ENCODE data around the gene ZNF160.
"Not testable (repeated sequence)": the region's sequence is repeated elsewhere in the genome, so short reads cannot be mapped to it uniquely, and the experiment has no call there.

ZNF160 gene

DNA sequence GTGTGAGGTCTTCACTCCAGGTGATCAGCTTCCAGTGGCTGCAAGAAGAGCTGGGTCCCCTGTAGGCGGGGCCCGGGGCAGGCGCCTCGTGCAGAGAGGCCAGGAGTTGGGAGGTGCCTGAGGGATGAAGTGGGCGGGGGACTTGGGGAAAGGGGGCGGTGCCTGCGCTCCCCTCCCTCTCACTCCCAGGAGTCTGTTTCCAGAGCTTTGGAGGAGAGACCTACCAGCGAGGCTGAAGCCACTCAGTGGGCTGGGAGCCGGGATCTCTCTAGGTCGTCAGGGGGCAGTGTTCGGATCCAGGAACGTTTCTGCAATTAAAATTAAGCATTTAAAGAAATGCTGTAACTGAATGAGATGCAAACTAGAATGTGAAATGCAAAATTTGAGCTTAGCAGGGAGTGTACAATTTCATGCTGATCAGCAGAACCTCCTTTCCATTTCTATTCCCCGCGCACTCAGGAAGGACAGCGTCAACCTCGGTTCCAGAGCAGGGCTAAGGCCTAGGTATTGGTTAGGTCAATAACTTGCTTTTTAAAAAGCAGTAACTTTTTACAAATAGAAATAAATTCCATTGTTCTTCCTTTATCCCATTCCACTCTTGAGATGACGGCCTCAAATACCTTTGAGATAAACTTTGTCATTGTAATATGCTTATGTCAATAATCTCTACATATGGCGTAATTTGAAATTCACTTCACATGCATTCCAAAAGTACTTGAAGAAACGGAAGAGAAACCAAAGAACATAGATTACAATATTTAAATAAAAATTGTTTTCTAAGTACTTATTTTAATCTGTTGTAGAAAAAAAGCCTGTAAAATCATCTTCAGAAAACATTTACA is 11.6 kb downstream of the ZNF160 start:
- peak; percentile 99 for DNase-seq

DNA sequence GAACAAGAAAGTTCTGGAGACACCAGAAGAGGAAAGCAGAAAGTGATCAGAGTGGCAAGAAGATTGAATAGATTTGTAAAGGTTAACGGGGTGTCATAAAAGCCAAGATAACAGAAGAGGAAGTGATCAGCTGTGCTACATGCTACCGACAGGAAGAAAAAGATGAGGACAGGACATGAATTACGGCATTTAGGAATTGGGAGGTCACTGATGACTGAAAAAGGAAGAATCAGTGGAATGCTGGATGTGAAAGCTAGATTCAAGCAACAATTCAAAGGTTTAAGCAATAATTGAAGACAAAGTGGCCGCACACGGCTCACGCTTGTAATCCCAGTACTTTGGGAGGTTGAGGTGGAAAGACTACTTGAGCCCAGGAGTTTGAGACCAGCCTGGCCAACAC is 15.1 kb downstream of the ZNF160 start:
- no peak for DNase-seq

DNA sequence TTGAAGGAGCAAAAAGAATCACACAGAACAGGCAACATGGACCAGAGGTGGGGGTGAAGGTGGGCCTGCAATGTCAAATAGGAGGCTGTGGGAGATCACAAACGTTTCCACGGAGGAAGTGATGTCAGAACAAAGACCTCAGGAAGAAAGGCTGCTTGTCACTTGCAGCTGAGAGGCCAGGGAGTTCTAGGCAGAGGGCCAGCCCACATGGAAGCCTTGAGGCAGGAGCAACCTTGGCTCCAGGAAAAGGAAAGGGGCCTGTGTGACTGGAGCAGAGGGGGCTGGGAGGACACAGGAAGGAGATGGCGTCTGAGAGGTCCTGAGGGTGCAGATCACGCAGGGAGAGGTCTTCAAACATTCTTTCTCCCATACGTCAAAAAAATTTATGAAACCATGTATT is 16.3 kb downstream of the ZNF160 start:
- no peak for DNase-seq

DNA sequence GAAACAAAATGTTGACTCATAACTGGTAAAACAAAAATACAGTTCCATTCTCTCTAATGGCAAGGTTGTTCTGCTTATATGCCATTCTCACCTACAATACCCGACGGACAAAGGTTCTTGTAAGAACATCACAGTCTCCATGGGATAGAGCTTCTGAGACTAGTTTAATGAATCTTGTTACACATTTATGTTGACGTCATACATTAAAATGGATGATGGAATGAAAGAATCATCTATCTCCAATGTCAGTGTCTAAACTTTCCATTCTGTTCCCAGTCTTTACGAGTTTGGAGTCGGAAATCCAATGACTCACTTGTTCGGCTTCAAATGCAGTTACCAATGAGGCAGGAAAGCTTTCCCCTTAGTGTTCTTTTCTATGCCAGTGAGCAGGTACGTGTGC is 17.7 kb downstream of the ZNF160 start:
- DNase-seq, result no peak

DNA sequence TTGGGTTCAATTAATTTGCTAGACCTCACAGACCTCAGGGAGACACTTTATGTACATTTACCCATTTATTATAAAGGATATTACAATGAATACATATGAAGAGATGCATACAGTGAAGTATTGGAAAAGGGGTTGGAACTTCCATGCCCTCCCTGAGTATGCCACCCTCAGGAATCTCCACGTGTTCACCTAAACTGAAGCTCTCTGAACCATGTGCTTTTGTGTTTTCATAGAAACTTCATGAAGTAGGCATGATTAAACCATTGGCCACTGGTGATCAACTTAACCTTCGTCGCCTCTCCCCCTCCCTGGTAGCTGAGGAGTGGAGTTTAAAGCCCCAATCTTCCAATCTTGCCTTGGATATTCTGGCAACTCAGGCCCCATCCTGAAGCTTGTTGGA is 20.3 kb downstream of the ZNF160 start:
- no peak for DNase-seq

DNA sequence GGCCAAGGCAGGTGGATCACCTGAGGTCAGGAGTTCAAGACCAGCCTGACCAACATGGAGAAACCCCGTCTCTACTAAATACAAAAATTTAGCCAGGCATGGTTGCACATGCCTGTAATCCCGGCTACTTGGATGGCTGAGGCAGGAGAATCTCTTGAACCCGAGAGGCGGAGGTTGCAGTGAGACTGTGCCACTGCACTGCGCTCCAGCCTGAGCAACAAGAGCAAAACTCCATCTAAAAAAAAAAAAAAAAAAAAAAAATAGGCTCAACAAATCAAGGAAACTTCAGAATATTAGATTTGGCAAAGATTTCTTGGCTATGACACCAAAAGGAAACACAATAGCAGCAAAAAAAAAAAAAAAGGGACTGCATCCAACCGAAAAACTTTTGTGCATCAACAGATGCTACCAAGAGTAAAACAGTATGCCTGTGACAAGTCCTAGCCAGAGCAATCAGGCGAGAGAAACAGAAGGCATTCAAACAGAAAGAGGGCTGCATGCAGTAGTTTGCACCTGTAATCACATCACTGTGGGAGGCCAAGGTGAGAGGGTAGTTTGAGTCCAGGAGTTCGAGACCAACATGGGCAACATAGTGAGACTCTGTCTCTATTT is 23.8 kb downstream of the ZNF160 start:
- DNase-seq, result no peak

DNA sequence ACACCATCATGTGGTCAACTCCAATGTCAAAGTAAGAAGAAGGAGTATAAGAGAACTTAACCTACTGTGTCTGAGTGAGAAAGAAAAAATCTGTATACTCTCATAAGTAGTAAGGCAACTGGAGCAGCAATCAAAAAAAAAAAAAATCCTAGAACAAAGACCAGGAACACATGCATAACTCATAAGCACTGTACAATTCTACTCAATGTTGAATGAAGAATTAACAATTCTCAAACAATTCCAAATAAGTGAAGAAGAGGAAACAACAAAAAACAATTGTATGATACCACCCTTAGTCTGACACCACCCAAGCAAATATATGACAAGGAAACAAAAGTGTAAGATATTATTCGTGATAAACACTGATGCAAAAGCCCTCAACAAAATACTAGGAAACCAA is 24.6 kb downstream of the ZNF160 start:
- DNase-seq, result no peak

DNA sequence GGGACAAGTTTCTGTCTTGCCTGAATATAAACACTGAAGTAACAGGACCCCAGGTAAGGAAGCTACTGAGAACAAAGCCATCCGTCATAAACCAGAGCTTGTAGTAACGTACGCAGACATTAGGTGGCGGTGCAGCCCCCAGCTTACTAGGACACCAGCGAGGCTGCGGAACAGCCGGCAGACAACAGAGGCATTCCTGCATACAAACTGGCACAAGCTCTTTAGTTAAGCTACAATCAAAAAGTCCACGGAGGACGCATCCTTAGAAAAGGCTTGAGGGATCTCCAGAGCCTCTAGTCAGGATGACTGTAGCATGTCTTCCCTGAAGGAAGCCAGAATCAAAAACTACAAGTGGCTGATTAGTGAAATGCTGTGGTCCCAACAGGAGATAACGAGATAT is 26.2 kb downstream of the ZNF160 start:
- peak; percentile 52 for DNase-seq

DNA sequence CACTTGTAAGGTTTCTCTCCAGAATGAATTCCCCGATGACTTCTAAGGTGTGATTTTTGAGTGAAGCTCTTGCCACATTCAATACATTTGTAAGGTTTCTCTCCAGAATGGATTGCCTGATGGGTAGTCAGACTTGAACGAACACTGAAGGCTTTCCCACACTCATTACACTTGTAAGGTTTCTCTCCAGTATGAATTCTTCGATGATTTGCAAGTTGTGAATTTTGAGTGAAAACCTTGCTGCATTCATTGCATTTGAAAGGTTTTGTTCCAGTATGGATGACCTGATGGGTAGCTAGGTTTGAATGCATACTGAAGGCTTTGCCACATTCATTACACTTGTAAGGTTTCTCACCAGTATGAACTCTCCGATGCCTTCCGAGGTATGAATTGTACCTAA is 34.4 kb downstream of the ZNF160 start:
- DNase-seq, result no peak

DNA sequence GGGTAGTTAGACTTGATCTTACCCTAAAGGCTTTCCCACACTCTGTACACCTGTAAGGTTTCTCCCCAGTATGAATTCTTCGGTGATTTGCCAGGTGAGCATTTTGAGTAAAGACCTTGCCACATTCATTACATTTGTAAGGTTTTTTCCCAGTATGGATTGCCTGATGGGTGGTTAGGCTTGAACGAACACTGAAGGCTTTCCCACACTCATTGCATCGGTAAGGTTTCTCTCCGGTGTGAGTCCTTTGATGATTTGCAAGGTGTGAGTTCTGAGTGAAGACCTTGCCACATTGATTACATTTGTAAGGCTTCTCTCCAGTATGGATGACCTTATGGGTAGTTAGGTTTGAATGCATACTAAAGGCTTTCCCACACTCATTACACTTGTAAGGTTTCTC is 35.0 kb downstream of the ZNF160 start:
- no peak for DNase-seq

DNA sequence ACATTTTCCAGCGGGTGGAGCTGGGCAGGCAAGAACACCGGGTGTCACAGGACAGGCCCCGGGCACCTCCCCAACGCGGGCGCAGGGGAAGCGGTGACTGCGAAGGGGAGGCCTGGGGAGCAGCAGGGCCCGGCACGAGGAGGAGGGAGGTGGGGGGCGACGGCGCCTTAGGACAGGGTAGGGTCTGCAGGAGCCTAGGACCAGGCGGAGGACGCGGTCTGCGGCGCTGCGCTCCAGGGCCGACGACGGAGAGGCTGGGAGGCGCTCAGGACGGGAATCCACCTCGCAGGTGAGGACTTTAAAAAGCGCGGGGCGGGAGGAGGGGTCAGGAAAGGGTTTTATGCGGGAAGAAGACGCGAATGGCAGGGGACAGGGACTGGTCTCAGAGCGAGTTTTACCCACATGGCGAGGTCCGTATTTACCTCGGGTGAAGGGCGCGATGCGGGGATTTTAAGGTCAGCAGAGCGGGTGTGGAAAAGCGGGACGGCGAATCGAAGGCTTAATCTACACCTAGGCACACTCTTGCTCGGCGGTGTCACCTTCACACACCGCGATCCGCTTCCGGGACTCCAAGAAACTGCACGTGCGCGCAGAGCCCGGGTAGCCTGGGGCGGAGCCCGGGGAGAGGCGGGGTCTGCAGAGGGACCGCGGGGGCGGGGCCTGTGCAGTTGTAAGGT is 45.2 kb downstream of the ZNF160 start:
- peak; percentile 41 for DNase-seq

DNA sequence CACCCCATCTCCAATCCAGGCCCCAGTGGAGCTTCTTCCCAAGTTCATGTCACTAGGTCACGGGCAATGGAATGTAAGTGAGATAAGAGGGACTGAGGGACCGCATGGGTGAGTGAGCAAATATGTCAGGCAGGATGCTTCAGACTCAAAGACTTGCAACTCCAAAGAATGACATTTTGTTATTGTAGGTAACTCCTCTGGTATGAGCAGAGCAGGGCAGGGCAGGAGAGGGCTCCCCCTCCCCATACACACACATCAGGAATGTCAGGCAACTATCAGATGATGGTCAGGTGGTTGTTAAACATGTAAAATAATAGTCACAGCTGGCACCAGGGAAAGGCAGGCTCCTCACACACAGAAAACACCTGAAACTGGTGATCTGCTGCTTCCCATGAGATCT is 48.1 kb downstream of the ZNF160 start:
- no peak for DNase-seq

DNA sequence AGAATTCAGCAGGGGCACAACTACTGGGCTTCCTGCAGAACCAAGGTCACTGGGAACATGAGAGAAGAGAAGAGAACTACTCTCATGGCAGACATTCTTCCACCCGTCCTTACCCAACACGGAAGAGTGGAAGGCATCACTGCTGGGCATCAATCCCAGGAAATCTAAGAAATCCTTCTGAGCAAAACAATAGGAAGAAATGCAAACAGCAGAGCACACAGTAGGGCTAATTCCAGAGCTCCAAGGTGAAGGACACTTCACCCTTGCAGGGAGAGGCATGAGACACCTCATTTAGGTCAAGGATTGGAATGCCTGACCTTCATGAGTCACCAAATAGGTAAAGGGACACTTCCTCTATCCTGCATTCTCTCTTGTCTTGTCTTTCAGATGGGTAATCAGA is 55.8 kb downstream of the ZNF160 start:
- DNase-seq, result no peak

DNA sequence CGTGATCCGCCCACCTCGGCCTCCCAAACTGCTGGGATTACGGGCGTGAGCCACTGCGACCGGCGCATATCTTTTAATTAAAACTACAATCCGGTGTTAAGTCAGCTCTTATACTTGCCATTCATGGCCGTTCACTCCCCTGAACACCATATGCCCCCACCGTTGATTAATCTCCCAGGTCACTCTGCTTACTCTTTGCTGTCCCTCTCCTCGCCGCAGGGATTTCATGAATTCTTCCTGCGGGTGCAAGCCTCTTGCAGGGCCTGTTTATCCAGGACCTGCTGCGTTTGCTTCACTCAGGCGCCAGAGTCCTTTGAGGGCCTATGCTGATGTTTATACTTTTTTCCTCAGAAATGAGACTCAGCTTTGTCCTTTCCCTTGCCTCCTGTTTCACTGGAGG is 57.7 kb downstream of the ZNF160 start:
- DNase-seq, result no peak

DNA sequence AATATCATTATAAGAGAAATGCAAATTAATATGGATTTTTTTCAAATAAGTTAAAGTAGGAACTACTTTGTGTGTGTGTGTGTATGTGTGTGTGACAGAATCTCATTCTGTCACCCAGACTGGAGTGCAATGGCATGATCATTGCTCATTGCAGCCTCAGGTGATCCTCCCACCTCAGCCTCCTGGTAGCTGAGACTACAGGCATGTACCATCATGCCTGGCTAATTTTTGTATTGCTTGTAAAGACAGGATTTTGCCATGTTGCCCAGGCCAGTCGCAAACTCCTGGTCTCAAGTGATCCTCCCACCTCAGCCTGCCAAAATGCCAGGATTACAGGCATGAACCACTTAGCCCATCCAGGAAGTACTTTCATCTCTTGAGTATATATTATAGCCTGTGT is 61.9 kb downstream of the ZNF160 start:
- DNase-seq, result no peak

DNA sequence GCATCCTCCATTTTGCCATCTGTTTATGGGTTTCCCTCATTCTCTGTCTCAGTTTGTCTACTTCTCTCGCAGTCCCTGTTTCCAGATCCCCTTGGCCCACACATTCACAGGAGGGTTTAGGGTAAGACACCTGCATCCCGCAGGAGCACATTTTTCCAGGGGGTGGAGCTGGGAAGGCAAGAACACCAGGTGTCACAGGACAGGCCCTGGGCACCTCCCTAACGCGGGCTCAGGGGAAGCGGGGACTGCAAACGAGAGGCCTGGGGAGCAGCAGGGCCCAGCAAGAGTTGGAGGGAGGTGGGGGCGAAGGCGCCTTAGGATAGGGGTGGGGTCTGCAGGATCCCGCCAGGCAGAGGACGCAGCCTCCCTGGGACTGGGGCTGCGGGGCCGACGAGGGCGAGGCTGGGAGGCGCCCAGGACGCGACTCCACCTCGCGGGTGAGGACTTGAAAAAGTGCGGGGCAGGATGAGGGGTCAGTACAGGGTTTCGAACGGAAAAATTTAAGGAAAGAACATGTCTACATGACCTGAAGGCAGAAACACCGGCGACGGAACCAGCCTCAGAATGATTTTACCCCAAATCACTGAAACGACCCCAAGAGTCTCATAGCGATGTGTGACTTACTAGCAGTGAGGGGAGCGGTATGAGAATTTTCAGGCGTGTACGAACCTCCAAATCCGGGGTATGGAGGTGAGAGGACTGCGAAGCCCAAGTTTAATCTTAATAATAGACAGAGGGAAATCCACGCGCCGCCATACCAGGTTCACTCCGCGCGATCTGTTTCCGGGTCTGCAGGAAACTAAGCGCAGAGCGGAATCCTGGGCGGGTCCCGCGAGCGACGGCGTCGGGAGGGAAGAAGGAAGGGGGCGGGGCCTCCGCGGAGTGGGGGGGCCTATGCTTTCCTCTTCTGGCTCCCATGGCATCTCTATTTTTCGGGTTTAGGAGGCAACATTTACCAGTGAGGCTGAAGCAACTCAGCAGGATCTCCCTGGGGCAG is 65.8 kb downstream of the ZNF160 start:
- DNase-seq, result peak; percentile 36

DNA sequence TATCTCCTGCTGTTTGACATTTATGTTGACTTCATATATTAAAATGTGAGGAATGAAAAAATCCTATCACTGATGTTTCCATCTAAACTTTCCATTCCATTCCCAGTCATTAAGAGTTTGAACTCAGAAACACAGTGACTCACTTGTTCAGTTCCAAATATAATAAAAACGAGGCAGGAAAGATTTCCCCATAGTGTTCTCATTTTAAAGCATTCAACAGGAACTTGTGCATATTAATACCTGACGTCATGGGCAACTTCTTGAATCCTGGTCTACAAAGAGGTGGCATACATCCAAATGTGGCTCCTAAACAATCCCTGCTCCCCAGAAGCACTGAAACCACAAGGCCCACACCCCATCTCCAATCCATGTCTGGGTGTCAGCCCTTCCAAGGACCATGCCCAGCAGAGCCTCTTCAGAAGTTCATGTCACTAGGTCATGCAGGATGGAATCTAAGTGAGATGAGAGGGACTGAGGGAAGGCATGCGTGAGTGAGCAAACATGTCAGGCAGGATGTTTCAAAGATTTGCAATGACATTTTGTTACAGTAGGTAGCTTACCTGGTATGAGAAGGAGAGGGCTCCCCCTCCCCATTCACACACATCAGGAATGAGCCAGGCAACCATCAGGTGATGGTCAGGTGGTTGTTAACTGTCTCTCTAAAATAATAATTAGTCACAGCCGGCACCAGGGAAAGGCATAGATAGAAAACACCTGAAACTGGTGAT is 68.1 kb downstream of the ZNF160 start:
- no peak for DNase-seq

DNA sequence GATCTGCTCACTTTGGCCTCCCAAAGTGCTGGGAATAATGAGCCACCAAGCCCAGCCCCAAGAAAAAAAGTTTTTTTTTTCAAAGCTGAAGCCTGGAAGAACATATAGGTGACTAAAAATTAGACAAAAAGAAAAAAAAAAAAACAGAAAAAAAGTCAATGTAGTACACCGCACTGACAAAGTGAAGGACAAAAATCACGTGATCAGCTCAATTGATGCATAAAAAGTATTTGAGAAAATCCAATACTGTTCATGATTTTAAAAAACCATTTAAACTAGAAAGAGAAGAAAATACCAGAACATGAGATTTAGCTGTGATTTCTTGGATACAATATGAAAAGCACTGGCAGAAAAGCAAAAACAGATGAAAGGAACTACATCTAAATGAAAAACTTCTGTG is 69.2 kb downstream of the ZNF160 start:
- no peak for DNase-seq

DNA sequence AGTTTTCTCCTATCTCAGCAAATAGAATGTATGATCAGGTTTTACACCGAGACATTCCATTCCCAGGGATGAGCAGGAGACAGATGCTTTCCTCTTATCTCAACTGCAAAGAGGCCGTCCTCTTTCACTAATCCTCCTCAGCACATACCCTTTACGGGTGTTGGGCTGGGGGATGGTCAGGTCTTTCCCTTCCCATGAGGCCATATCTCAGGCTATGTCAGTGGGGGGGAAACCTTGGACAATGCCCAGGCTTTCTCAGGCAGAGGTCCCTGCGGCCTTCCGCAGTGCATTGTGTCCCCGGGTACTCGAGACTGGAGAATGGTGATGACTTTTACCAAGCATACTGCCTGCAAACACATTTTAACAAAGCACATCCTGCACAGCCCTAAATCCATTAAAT is 74.9 kb downstream of the ZNF160 start:
- not testable (repeated sequence) for DNase-seq

DNA sequence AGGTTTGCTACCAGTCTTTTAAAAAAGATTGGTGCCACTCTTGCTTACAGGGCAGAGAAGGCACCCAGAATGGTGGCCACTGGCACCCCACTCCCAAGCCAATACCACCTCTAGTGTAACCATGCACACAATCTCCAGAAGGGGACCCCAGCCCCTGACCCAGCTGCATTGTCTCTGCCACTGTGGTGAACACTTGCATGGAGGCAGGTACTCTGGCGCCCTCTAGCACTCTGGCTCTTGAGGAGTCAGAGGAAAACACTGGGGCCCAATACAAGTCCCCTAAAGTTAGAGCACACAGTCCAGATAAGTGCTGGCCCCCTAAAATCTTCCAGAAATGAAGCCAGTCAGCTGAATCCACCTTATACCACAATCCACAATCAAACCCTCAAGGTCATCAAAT is 83.5 kb downstream of the ZNF160 start:
- DNase-seq, result no peak

Measured in NCI-H526 treated with DMSO at 0.1 percent for 48 hours (cell line).